ENCODE data around the gene ARL5B. TPM values are rescaled to one million over a fixed set of nuclear protein-coding genes. Genes with fewer than 3 reads are reported as not detected.

Gene ARL5B
- total RNA-seq, 1 donor from 2014 or later = 38.4 TPM

DNA sequence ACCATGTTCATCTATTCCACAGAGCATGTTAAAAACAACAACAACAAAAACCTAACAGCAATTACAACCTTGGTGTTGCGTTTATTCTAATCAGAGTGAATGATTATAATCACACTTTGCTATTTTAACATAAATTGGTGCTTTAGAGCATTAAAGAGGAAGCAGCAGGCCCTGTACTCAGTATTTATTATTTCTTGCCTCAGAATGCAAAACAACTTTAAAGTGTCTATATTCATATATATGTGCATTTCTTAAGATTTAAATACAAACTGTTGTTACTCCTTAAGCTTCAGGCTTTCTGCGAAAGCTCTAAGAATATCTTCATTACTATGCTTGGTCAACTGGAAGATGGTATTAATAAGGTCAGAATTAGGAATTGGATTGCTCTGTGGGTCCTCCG, 21.5 kb downstream of the ARL5B start:
- no peak overlapping the region for H3K4me3 Mint-ChIP-seq
- peaks cover 8% of the 10 kb centered on the region for H3K36me3 Mint-ChIP-seq (ENCODE audit: low read depth)
- no peaks in the 10 kb centered on the region for H3K4me1 Mint-ChIP-seq
- no peaks in the 10 kb centered on the region for H3K27me3 Mint-ChIP-seq (ENCODE audit: low read depth)
- H3K27ac Mint-ChIP-seq (ENCODE audit: unreplicated experiment) = no peak overlapping the region
- no peak for DNase-seq (ENCODE audit: low read depth, low spot score)
- TF ChIP-seq, protein P1, sequence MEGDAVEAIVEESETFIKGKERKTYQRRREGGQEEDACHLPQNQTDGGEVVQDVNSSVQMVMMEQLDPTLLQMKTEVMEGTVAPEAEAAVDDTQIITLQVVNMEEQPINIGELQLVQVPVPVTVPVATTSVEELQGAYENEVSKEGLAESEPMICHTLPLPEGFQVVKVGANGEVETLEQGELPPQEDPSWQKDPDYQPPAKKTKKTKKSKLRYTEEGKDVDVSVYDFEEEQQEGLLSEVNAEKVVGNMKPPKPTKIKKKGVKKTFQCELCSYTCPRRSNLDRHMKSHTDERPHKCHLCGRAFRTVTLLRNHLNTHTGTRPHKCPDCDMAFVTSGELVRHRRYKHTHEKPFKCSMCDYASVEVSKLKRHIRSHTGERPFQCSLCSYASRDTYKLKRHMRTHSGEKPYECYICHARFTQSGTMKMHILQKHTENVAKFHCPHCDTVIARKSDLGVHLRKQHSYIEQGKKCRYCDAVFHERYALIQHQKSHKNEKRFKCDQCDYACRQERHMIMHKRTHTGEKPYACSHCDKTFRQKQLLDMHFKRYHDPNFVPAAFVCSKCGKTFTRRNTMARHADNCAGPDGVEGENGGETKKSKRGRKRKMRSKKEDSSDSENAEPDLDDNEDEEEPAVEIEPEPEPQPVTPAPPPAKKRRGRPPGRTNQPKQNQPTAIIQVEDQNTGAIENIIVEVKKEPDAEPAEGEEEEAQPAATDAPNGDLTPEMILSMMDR (conservative IDR thresholded peaks at IDR 0.05) = no peak
- no peaks in the 10 kb centered on the region for H3K9me3 Mint-ChIP-seq

DNA sequence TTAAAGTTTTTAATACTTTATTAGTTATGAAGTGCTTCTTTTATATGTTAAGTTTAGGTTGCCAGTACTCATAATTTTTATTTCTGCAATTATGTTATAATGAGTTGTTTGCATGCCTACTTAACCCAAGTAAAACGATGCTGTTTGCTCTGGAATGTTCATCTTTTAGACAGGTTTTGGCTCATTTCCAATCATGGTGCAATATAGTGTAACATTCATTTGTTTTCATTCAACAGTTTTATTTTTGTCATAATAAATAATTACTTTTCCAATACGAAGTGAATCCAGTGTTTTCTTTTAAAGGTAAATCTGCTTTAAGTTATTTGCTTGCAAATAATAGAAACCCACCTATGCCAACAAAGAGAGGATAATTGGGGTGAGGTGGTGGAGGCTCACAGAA, 22.1 kb downstream of the ARL5B start:
- Mint-ChIP-seq H3K27me3 (ENCODE audit: low read depth) (no peaks in the 10 kb centered on the region), H3K27ac (ENCODE audit: unreplicated experiment) (no peak overlapping the region), H3K9me3 (no peaks in the 10 kb centered on the region), H3K4me1 (no peaks in the 10 kb centered on the region), H3K4me3 (no peak overlapping the region), H3K36me3 (ENCODE audit: low read depth) (peaks cover 8% of the 10 kb centered on the region)
- TF ChIP-seq, protein P1 (conservative IDR thresholded peaks at IDR 0.05) = no peak
- DNase-seq (ENCODE audit: low read depth, low spot score) = no peak

DNA sequence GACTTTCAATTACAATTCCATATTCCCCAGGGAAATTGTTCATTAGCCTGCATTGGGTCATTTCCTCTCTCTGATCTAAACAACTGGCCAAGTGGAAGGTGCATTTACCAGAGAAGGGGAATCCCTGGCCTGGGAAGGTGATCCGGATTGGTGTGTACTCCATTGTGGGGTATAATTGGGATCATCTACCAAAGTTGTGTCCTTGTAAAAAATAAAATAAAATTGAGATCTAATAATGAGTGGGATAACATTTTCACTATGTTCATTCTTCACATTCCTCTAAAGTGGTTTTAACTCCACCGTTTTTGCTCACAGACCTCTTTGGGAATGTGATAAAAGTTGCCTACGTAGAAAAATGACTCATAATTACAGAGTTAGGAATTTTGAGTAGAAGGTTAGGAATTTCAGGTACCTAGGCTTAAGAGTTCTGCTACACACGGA, 22.8 kb downstream of the ARL5B start:
- DNase-seq (ENCODE audit: low read depth, low spot score) = no peak
- Mint-ChIP-seq H3K36me3 (ENCODE audit: low read depth) (peaks cover 8% of the 10 kb centered on the region), H3K27me3 (ENCODE audit: low read depth) (no peaks in the 10 kb centered on the region), H3K4me1 (no peaks in the 10 kb centered on the region), H3K4me3 (no peak overlapping the region), H3K9me3 (no peaks in the 10 kb centered on the region), H3K27ac (ENCODE audit: unreplicated experiment) (no peak overlapping the region)
- TF ChIP-seq, protein P1 (conservative IDR thresholded peaks at IDR 0.05) = no peak

DNA sequence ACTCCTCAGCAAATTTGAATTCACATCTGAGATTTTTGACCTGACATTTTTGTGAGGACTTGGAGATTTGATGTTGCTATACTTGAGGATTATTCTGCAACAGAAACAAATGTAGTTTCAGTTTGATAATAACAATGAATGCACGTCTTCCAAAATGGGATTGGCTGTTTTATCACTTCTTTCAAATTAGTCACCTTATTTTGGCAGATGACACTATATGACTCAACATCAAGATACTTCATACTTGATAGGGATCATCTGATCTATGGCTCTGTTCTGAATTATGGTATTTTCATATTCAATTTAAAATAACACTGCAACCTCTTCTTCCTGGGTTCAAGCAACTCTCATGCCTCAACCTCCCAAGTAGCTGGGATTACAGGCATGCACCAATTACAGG, 24.2 kb downstream of the ARL5B start:
- peaks cover 8% of the 10 kb centered on the region for H3K36me3 Mint-ChIP-seq (ENCODE audit: low read depth)
- no peaks in the 10 kb centered on the region for H3K27me3 Mint-ChIP-seq (ENCODE audit: low read depth)
- TF ChIP-seq, protein P1 (conservative IDR thresholded peaks at IDR 0.05) = no peak
- H3K27ac Mint-ChIP-seq (ENCODE audit: unreplicated experiment) = no peak overlapping the region
- no peak for DNase-seq (ENCODE audit: low read depth, low spot score)
- no peaks in the 10 kb centered on the region for H3K4me1 Mint-ChIP-seq
- no peak overlapping the region for H3K4me3 Mint-ChIP-seq
- H3K9me3 Mint-ChIP-seq = no peaks in the 10 kb centered on the region

DNA sequence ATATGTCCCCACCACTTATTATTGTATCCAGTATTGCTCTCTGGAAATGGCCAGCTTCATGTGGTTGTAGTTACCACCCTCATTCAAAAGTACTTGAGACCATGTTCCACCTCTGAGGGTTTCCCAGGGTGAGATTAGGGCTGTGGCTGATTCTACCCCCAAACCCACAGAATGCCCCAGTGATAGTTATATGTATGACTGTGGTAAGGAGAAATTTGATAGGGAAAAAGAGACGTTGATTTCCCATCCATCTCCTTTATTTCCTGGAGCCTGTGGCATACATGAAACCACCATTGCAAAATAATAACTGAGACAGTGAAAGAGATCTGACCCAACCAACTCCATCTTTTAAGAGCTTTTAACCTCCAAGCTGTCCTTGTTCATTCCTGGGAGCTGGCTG, 25.2 kb downstream of the ARL5B start:
- DNase-seq (ENCODE audit: low read depth, low spot score) = no peak
- H3K4me1 Mint-ChIP-seq = no peaks in the 10 kb centered on the region
- H3K9me3 Mint-ChIP-seq = no peaks in the 10 kb centered on the region
- H3K4me3 Mint-ChIP-seq = no peak overlapping the region
- TF ChIP-seq, protein P1 (conservative IDR thresholded peaks at IDR 0.05) = no peak
- H3K27me3 Mint-ChIP-seq (ENCODE audit: low read depth) = no peaks in the 10 kb centered on the region
- H3K36me3 Mint-ChIP-seq (ENCODE audit: low read depth) = peaks cover 8% of the 10 kb centered on the region
- no peak overlapping the region for H3K27ac Mint-ChIP-seq (ENCODE audit: unreplicated experiment)

DNA sequence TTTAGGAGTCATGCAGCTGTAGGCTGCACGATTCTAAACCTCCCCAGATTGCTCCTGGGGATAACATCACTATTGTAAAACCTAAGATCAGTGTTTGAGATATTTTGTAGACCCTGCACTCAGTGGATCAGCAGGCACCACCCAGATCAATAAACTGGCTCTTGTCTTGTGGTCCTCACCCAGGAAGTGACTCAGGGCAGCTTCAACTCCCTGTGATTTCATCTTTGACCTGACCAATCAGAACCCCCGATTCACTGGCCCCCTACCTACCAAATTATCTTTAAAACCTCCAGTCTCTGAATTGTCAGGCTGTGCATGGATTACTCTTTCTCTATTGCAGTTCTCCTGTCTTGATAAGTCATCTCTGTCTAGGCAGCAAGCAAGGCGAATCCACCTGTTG, 25.7 kb downstream of the ARL5B start:
- Mint-ChIP-seq H3K4me3 (no peak overlapping the region), H3K27me3 (ENCODE audit: low read depth) (no peaks in the 10 kb centered on the region), H3K27ac (ENCODE audit: unreplicated experiment) (no peak overlapping the region), H3K9me3 (no peaks in the 10 kb centered on the region), H3K4me1 (no peaks in the 10 kb centered on the region), H3K36me3 (ENCODE audit: low read depth) (peaks cover 8% of the 10 kb centered on the region)
- TF ChIP-seq, protein P1 (conservative IDR thresholded peaks at IDR 0.05) = no peak
- no peak for DNase-seq (ENCODE audit: low read depth, low spot score)

All from neural crest cell (in vitro differentiated cells).